HG03039 (cell line): Measurements from ENCODE around the gene SLC25A22.

Experiments
- ATAC-seq: cut with Tn5 transposase; IDR thresholded peaks from one replicate; pipeline ENCODE4 v1.9.1; 2021; ENCODE audit warnings: mild to moderate bottlenecking, moderate library complexity; ENCODE audit not compliant: unreplicated experiment

The SLC25A22 gene

DNA sequence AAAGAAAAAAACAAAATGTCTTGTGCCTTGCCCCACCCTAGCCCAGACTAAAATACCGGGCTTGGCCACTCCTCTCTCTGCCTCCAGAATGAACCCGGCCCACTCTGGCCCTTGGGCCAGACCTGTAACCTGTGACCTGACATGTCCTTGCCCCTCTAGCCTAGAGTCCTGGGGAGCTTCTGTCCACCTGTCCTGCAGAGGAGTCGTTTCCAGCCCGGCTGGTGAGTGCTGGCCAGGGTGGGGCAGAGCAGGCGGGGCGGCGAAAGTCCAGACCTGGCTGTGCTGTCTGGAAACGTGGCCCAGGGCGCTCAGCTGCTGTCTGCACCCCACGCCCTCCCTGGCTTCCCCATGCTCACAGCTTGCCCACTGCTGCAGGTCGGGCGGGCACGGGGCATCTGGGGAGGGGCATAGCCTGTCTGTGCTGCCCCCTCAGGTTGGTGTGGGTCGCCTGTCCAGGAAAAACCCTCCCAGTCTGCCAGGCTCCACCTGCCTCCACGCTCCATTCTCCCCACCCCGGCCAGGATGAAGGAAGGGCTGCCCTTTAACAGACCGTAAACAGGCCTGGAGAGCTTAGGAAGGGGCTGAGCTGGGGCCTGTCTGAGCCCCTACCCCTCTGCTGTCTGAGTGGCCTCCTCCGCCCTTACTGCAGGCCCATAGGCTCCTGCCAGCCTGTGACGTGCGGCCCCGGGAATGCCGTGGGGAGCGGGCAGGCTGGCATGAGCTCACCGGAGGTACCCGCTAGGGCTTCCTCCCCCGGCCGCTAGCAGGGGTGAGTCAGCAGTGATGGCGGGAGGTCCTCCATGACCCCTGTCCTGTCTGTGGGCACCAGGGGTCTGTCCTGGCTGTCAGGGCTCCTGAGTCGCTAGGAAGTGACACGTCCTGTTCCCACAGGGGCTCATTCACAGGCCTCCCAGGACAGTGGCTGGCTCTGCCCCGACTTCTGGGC is 36.6 kb upstream of the SLC25A22 start:
- no peak for ATAC-seq

DNA sequence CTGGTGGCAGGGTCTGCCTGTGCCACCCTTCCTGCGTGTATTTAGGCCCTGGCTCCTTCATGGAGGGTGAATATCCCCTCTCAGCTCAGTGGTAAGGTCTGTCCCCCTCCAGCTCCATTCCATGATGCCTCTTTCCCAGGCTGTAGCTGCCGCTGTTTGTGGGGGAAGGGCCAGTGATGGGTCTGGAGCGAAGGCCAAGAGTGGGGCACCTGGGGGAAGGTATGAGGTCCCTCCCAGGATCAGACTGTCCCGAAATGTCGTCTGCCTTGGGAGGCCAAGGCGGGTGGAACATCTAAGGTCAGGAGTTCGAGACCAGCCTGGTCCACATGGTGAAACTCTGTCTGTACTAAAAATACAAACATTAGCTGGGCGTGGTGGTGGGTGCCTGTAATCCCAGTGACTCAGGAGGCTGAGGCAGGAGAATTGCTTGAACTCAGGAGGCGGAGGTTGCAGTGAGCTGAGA is 35.8 kb upstream of the SLC25A22 start:
- no peak for ATAC-seq

DNA sequence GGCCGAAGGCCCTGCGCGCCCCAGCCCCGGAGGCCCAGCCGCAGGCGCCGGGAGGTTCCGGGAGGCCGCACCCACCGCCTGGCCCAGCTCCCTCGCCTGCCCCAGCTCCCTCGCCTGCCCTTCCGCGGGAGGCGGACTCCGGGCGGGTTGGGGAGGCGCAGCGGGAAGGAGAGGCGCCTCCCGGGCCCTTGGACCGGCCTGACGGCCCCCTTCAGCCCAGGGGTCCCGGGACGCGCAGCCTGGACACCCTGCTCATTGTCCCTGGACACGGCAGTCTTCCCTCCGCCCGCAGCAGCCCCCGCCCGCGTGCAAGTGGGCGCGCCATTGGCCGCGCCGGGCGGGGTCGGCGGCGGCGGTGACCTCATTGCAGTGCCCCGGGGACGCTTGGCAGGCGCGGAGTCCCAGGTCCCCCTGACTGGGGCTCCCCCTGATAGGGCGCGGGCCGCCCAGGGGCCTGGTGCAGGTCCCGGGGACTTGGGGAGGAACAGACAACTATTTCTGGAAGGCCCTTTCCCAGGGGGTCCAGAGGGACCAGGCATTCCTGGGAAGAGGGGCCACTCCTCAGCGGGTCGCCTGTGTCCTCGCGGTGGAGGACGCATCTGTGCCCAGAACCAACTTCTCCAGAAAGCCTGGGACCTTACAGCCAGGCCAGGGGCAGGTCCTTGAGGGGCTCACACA is 35.2 kb upstream of the SLC25A22 start:
- no peak for ATAC-seq

DNA sequence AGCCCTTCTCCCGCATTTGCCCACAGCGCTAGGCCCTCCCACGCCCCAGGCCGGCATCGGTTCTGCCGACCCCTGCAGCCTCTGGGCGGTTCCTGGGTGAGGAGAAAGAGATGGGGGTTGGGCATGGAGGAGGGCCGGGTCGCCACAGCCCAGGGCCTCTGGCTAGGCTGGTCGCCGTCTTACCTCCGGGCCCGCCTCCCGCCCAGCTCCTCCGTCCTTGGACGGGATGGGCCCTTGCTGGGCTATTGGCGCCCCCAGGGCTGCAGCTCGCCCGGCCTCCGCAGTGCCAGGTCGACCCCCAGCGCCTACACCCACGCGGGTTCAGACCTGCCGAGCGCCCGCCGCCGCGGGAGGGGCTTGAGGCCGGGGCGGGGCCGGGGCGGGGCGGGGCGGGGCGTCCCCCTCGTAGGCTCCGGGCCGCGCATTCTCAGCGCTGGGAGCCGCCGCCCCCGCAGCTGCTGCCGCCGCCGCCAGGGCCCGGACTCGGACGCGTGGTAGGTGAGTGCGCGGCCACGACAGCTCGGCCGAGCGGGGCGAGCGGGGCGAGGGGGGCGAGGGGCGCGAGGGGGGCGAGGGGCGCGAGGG is 34.5 kb upstream of the SLC25A22 start, which contains the start of gene CD151:
Gene CD151 (plus strand): TSS at position 424 of the 585 bp plus-strand sequence. CDS start 3,118 bp downstream, outside the sequence.
- ATAC-seq: no peak

DNA sequence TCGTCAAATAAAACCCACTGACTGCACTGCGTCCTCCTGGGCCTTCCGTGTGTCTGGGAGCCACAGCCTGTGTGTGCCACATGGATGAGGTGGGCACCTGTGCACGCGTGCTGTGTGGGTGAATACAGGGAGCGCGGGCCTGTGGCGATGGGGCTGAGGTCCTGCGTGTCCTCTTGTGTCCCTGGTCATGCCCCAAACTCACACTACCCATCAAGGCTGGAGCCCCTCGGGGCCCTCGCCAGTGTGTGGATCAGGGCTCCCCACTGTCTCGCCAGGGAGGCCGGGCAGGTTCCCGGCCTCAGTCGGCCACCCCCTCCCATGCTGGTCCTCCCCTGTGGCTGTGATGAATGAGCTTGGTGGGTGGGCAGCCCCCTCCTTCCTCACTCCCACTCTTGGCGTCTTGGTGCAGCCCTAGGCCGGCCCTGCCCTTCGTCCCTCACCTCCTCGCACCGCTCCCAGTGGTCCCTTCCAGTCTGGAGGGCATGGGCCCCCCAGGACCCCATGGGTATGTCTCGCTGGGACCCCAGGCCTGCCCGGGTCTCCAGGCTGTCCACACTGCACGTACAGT is 34.0 kb upstream of the SLC25A22 start:
- no peak for ATAC-seq

DNA sequence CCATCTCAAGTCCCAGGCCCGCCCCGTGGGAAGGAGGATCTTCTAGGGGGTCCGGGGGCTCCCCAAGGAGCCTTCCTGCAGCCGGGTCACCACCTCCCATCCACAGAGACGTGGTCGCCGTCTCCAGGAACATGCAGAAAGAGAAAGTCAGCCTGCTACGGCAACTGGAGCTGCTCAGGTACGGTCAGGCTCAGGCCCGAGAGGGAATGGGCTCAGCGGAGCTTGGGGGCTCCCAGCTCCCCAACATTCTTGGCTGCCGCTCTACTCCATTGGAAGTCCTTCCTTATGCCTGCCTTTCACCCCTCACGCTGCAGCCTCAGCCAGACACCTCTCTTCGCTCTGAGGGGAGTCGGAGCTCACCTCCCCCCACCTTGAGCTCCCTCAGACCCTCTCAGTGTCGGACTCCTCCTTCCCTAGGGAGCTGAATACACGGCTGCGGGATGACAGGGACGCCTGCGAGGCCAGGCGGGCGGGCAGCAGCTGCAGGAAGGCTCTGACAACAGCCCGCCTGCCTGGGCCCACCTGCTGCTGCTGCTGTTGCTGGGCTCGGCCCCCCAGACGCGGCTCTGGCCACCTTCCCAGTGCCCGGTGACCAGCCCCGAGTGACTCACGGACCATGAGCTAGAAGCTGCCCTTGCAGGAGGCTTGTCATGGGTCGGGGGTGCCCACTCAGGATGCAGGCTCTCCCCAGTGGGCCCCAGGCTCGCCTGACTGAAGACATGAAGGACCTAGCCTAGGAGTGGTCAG is 33.2 kb upstream of the SLC25A22 start:
- no peak for ATAC-seq

DNA sequence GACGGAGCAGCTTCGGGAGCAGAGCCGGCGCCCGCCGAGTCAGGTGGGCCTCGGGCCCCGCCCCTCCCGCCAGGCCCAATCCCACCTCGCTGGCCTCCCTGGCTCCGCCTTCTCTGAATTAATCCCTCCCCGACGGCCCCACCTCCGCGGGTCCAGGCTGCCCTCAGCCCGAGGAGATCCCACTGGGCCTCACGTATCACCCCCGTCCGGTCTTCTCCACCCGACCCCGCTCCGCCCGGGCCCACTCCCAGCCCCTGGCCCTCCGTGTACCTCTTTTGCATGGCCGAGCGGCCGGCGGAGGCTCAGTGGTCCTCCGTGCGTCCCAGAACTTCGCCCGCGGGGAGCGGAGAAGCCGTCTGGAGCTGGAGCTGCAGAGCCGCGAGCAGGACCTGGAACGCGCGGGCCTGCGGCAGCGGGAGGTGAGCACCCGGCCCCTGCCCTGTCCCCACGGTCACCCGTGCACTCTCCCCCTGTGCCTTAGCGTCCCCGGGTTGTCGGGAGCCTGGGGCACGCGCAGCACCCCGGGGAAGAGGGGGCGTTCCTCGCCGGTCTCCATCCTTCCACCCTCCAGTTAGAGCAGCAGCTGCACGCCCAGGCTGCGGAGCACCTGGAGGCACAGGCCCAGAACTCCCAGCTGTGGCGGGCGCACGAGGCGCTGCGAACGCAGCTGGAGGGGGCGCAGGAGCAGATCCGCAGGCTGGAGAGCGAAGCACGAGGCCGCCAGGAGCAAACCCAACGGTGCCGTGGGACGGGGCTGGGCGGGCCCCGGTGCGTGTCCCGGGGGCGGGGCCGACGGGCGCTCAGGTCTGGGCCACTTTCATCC is 32.4 kb upstream of the SLC25A22 start:
- ATAC-seq: no peak

DNA sequence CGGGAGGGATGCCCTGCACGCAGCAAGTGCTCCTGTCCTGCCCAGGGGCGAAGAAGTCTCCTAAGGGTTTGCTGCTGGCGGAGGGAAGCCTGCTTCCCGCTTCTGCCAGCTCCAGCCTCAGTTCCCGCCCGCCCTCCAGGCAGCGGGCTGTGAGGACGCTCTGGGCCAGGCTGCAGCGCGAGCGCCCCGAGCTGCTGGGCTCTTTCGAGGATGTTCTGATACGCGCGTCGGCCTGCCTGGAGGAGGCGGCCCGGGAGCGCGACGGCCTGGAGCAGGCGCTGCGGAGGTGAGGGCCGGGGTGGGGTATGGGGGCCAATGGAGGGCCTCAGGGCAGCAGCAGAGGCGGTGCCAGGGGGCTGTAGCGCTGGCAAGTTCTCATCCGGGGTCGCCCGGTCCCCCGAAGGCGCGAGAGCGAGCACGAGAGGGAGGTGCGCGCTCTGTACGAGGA is 31.8 kb upstream of the SLC25A22 start:
- ATAC-seq: no peak

DNA sequence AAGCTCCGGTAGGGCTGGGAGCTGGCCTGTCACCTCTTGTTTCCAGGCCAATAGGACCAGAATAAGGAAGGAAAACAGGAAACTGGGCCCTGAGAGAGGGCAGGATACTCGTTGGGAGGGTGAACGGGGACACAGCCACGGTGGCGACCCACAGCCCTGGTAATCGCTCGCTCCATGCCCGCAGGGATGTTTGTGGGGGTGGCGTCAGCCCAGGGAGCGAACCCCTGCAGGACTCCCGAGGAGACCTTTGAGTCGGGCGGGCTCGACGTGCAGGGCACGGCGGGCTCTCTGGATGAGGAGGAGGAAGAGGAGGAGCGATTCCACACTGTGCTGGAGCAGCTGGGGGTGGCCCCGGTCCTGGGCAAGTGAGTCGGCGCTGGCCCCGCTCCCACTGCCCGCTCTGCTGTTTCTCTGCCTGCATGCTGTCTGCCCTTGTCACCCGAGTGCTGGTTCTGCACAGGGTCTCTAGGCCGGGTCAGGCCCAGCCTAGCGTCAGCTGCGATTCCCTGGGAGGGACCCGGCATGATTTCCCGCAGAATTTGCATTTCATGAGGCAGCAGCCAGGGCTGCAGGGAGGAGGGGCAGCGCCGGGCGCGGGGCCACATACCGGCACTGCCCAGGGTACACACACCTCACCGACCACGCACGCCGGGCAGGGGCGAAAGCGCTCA is 31.2 kb upstream of the SLC25A22 start:
- ATAC-seq: no peak

DNA sequence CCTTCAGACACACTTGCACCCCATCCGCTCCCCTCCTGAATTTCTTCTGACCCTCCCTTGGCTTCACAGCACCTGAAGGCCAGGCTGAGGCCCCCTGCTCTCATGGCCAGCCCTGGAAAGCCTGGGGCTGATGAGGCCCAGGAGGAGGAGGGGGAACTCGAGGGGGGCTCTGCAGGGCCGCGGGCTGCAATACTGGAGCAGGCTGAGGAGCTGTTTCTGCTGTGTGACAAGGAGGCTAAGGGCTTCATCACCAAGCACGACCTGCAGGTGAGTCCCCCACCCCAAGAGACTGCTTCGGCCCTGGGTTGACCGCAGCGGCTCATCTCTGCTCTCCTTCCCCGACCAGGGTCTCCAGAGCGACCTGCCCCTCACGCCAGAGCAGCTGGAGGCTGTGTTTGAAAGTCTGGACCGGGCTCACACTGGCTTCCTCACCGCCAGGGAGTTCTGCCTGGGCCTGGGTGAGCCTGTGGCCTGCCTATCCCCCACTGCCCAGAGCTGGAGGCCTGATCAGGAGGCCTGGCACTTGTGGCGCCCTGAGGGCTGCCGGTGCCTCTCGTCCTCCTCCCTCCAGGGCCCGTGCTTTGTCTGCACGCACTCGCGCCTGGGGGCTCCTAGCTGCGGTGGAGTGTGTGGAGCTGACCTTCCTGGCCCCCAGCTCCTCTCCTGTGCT is 30.6 kb upstream of the SLC25A22 start:
- no peak for ATAC-seq

DNA sequence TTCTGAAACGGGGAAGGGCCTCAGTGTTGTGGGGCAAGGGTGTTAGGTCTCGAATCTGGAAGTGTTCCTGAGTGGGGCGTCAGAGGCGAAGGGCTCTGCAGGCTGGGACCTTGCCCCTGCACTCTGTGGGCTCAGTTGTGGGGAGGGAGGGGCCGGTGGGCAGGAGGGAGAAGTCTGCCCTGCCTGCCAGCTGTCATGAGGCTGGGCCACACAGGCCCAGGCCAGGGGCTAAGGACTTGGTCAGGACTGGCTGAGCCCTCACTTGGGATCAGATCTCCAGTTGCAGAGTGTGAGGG is 29.8 kb upstream of the SLC25A22 start, which contains the start of gene CRACR2B:
Gene CRACR2B (plus strand): TSS at position 23 of the 296 bp plus-strand sequence. CDS start 689 bp downstream, outside the sequence.
- ATAC-seq: no peak

DNA sequence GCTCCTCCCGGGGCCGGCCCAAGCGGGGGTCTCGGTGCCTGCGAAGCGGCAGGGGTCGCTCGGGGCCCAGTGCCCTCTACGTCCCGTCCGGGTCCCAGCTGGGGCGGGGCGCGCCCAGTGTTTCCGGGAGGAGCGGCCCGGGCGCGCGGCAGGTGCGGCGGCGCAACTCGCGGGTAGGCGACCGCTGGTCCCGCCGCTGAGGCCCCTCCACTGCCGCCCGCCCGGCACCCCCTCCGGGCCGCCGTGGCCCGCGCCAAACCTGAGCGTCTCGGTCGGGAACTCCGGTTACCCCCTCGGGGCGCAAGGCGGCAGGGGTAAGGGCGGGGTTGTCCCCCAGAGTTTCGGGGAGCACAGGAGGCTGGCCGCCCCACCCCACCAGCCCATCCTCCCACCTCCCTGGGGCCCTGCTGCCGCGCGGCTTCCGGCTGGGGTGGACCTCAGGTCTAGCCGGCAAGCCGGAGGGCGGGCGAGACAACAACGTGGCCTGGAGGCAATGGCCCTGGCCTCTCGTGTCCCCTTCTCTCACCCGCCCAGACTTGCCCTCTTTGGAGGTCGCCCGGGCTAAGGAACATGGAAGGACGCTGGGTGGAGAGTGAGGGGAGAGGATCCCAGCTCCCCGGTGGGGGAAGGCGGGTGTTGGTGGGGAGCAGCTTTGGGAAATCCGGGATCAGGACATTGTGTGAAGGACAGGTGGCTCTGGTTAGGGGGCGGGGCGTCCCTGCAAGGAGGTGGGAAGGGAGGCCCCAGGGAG is 29.2 kb upstream of the SLC25A22 start:
- ATAC-seq: no peak

DNA sequence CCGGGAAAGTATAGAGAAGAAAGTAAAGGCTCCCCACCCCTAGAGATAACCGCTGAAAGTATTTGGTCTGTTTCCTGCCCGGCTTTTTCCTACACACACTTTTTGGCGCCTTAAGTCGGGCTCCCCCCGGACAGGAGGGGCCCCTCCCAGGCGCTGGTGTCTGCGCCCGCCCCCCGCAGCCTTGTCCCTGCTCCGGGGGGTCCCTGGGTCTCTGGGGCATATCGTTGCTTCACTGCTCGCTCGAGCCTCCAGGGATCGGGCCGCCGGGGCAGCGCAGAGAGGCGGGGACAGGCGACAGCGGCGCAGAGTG is 28.7 kb upstream of the SLC25A22 start:
- ATAC-seq: no peak

DNA sequence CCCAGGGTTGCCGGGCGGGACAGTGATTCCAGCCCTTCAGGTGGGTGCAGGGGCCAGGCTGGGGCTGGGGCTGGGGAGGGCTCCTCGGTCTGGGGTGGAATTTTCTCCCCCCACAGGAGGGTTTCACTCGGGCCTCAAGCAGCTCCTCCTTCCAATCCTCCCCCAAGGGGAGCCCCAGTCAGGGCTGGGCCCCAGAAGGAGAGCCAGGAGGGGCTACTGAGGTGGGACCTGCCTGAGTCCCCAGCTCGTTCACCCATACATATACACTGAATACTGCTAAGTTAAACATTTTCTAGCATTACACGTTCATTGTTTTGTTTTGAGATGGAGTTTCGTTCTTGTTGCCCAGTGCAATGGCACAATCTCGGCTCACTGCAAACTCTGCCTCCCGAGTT is 28.1 kb upstream of the SLC25A22 start:
- ATAC-seq: no peak

DNA sequence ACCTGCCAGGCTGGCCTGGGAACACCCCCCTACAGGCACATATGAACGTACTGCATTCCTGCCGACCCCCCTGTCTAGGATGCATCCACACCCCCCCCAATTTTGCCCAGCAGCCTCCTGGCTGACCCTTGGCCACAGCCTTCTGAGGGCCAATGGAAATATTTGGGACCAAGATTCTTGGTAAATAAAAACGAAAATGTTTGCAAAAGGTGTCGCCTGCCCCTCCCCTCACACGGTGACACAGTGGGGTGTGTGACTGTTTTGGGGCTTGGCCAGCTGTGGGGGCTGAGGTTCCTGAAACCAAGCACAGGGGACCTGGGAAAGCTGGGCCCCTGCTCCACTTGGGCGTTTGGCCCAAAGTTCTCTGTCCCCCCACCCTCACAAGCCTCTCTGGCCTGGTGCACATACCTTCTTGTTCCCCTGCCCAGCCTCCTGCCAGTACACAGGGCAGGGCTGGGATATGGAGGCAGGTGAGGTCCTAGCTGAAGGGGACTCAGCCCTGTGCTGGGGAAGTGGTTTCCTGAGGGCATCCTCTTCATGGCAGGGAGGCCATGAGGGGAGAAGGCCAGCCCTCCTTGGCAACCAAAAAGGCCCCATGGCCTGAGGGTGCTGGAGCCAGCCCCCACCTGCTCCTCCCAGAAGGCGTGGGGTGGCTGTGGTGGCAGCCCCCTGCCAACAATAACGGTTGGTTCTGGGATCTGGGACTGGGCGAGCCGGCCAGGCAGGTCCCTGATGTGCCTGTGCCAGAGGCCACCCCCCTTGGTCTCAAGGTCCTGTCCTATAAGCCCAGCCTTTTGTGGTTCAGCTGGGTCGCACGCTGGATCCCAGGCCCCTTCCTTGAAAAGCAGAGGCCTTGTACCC is 27.5 kb upstream of the SLC25A22 start:
- no peak for ATAC-seq

DNA sequence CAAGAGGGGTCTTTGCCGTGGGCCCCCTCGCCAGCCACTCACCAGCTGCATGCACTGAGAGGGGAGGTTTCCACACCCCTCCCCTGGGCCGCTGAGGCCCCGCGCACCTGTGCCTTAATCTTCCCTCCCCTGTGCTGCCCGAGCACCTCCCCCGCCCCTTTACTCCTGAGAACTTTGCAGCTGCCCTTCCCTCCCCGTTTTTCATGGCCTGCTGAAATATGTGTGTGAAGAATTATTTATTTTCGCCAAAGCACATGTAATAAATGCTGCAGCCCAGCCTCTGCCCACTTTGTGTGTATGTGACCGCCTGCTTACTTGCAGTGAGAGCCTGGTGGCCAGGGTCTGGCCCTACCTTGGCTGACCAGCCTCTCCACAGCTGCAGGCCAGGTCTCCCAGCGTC is 26.9 kb upstream of the SLC25A22 start:
- no peak for ATAC-seq

DNA sequence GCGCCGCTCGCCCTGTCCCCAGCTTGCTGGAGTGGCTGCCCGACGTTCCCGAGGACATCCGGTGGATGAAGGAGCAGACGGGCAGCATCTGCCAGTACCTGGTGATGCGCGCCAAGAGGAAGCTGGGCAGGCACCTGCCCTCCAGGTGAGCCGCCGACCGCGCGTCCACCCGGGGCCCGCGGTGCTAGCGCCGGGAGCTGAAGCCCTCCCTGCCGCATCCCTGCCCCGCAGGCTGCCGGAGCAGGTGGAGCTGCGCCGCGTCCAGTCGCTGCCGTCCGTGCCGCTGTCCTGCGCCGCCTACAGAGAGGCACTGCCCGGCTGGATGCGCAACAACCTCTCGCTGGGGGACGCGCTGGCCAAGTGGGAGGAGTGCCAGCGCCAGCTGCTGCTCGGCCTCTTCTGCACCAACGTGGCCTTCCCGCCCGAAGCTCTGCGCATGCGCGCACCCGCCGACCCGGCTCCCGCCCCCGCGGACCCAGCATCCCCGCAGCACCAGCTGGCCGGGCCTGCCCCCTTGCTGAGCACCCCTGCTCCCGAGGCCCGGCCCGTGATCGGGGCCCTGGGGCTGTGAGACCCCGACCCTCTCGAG is 26.3 kb upstream of the SLC25A22 start:
- no peak for ATAC-seq
